Left lung (tissue), 10 donors: Measurements from ENCODE around the gene SNRPB2. TPM values are rescaled to one million over a fixed set of nuclear protein-coding genes. Genes with fewer than 3 reads are reported as not detected.

Experiments
- ATAC-seq: fragments of 200-7000 bp; cut with Tn5 transposase; one replicate; pipeline ENCODE4 v1.9.1; 2020; ENCODE audit warnings: moderate library complexity
- DNase-seq, 4 donors: peaks; one replicate each; pipeline ENCODE4 v3.0.0-alpha.2; 2013 to 2020
- H3K27ac ChIP-seq, 2 donors: fragments of 200-600 bp; sonication (generic) in 1 of 2; one replicate each; pipeline versions ENCODE4 v1.5.0 to v1.8.0; 2020 to 2021
- H3K27me3 ChIP-seq, 2 donors: fragments of 200-600 bp; sonication (generic) in 1 of 2; one replicate each; pipeline versions ENCODE4 v1.5.0 to v1.8.0; 2020 to 2021
- H3K36me3 ChIP-seq, 2 donors: fragments of 200-600 bp; sonication (generic) in 1 of 2; one replicate each; pipeline versions ENCODE4 v1.5.0 to v1.8.0; 2020 to 2021
- H3K4me1 ChIP-seq, 2 donors: fragments of 200-600 bp; one replicate each; pipeline ENCODE4 v1.8.0; 2021
- H3K4me3 ChIP-seq, 2 donors: fragments of 200-600 bp; sonication (generic) in 1 of 2; one replicate each; pipeline versions ENCODE4 v1.5.0 to v1.8.0; 2020 to 2021; ENCODE audit warnings: mild to moderate bottlenecking in 1 of 2
- H3K9me3 ChIP-seq, 2 donors: fragments of 200-600 bp; sonication (generic) in 1 of 2; one replicate each; pipeline versions ENCODE4 v1.5.0 to v1.8.0; 2020 to 2021
- intact Hi-C, 2 donors: fragments of 100-400 bp; cut with DNase I; formaldehyde crosslinking; loops; one replicate each; pipeline versions ENCODE4 v1.11.2 to v1.14.2; 2022
- polyA plus RNA-seq, 6 donors: library from polyadenylated mRNA; unstranded; fragments of 120-200 nt; gene quantifications; one replicate each; pipeline ENCODE4 v1.2.1, GENCODE V29; 2013; ENCODE audit not compliant: insufficient read length in 6 of 6
- total RNA-seq, 2 donors: library from RNA; stranded (reverse); fragmentation: NEBNext Ultra II Directional; extraction: Animal tissue kit (Norgen Biotek cat#: 25700); gene quantifications; one replicate each; pipeline ENCODE4 v1.2.1, GENCODE V29; 2021
- TF ChIP-seq, protein P1 (sequence below), 2 donors: fragments of 200-600 bp; sonication (generic) in 1 of 2; IDR thresholded peaks; one replicate each; pipeline versions ENCODE4 v1.5.0 to v1.8.0; 2021; ENCODE audit warnings: antibody characterized with exemption in 2 of 2
- donor health status: DM: no; HTN: yes; CAD: no.
- donor health status: DM: no; HTN: no; CAD: no.

Gene SNRPB2
- total and polyA plus RNA-seq, 8 donors = 36.7 to 93.3 (median 90.9) TPM

GRCh38 chr20:16775961-16776360, 46.1 kb downstream of the SNRPB2 start:
- H3K9me3 ChIP-seq = no peaks in the 10 kb centered on the region
- H3K27ac ChIP-seq = no peak overlapping the region
- ATAC-seq (no peak), DNase-seq (no peak)
- TF ChIP-seq, protein P1, sequence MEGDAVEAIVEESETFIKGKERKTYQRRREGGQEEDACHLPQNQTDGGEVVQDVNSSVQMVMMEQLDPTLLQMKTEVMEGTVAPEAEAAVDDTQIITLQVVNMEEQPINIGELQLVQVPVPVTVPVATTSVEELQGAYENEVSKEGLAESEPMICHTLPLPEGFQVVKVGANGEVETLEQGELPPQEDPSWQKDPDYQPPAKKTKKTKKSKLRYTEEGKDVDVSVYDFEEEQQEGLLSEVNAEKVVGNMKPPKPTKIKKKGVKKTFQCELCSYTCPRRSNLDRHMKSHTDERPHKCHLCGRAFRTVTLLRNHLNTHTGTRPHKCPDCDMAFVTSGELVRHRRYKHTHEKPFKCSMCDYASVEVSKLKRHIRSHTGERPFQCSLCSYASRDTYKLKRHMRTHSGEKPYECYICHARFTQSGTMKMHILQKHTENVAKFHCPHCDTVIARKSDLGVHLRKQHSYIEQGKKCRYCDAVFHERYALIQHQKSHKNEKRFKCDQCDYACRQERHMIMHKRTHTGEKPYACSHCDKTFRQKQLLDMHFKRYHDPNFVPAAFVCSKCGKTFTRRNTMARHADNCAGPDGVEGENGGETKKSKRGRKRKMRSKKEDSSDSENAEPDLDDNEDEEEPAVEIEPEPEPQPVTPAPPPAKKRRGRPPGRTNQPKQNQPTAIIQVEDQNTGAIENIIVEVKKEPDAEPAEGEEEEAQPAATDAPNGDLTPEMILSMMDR (IDR thresholded peaks at IDR 0.05) = no peak
- H3K4me3 ChIP-seq = no peak overlapping the region
- H3K27me3 ChIP-seq = no peaks in the 10 kb centered on the region
- H3K36me3 ChIP-seq = no peaks in the 10 kb centered on the region
- intact Hi-C loops = no loop called here
- no peaks in the 10 kb centered on the region for H3K4me1 ChIP-seq

GRCh38 chr20:16777126-16777525, 47.3 kb downstream of the SNRPB2 start:
- Histone ChIP-seq H3K9me3 (peaks cover 0 to 6% of the 10 kb centered on the region in 2 donors), H3K27me3 (no peaks in the 10 kb centered on the region), H3K4me1 (no peaks in the 10 kb centered on the region), H3K27ac (no peak overlapping the region), H3K4me3 (no peak overlapping the region), H3K36me3 (no peaks in the 10 kb centered on the region)
- TF ChIP-seq, protein P1 (IDR thresholded peaks at IDR 0.05) = no peak
- intact Hi-C loops = no loop called here
- DNase-seq = peak in 1 of 4 donors; percentile 68
- ATAC-seq = no peak

- Histone ChIP-seq H3K27me3 (no peaks in the 10 kb centered on the region), H3K27ac (no peak overlapping the region), H3K4me3 (no peak overlapping the region), H3K4me1 (no peaks in the 10 kb centered on the region), H3K9me3 (peaks cover 0 to 8% of the 10 kb centered on the region in 2 donors), H3K36me3 (no peaks in the 10 kb centered on the region)
- intact Hi-C loops = no loop called here
- no peak for ATAC-seq
- TF ChIP-seq, protein P1 (IDR thresholded peaks at IDR 0.05) = no peak
- no peak for DNase-seq
Measured at GRCh38 chr20:16778159-16778558, 48.3 kb downstream of the SNRPB2 start.

DNA sequence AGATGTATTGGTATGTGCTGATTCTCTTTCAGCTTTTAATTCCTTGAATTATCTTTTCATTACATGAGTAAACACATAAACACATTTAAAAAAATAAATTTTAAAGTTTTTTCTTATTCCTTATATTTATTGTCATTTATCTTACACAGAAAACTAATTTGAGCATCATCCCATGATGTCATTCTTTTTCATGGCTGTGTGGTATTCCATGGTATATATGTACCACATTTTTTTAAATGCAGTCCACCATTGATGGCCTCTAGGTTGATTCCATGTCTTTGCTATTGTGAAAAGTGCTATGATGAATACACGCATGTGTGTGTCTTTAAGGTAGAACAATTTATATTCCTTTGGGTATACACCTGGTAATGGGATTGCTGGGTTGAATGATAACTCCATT, 51.7 kb downstream of the SNRPB2 start:
- peaks cover 0 to 8% of the 10 kb centered on the region in 2 donors for H3K9me3 ChIP-seq
- no peaks in the 10 kb centered on the region for H3K36me3 ChIP-seq
- no peaks in the 10 kb centered on the region for H3K27me3 ChIP-seq
- ATAC-seq = no peak
- H3K4me3 ChIP-seq = no peak overlapping the region
- H3K4me1 ChIP-seq = no peaks in the 10 kb centered on the region
- H3K27ac ChIP-seq = no peak overlapping the region
- TF ChIP-seq, protein P1 (IDR thresholded peaks at IDR 0.05) = no peak
- no peak for DNase-seq
- intact Hi-C loops = no loop called here

DNA sequence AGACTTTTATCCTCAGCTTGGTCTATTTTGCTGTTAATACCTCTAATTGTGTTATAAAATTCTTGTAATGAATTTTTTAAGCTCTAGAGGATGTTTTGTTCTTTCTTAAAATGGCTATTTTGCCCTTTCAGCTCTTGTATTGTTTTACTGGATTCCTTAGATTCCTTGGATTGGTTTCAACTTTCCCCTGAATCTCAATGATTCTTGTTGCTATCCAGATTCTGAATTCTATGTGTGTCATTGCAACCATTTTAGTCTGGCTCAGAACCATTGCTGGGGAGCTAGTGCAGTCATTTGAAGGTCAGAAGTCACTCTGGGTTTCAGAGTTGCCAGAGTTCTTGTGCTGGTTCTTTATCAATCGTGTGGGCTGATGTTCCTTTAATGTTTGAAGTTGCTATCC, 55.4 kb downstream of the SNRPB2 start:
- intact Hi-C loops = no loop called here
- peaks cover 0 to 8% of the 10 kb centered on the region in 2 donors for H3K9me3 ChIP-seq
- no peak overlapping the region for H3K4me3 ChIP-seq
- no peak for DNase-seq
- no peak overlapping the region for H3K27ac ChIP-seq
- H3K4me1 ChIP-seq = no peaks in the 10 kb centered on the region
- no peaks in the 10 kb centered on the region for H3K36me3 ChIP-seq
- no peak for ATAC-seq
- H3K27me3 ChIP-seq = no peaks in the 10 kb centered on the region
- TF ChIP-seq, protein P1 (IDR thresholded peaks at IDR 0.05) = no peak

Other genes with a start within 250 kb of the SNRPB2 start
- 10 to 100 TPM; 17.7 to 23.8 TPM for gene KIF16B, start 156.6 kb upstream of the SNRPB2 start, total RNA-seq
- gene KIF16B, start 156.6 kb upstream of the SNRPB2 start, polyA plus RNA-seq = 10 to 100 TPM in 5 of 6 donors, 1 to 10 TPM in 1; 9.1 to 13.3 (median 12.0) TPM
- not detected for gene OTOR, start 18.3 kb downstream of the SNRPB2 start, total RNA-seq
- gene OTOR, start 18.3 kb downstream of the SNRPB2 start, polyA plus RNA-seq = not detected